Stimulated activated CD4-positive, alpha-beta T cell treated with anti-CD3 and anti-CD28 coated beads, Interleukin-1b, Interleukin-23, amount 100 ng/mL, for 48 hours (primary cell): ENCODE data around the gene WEE2.
A peak's percentile ranks its signal among the peaks of the same experiment; 100 is the strongest.

Experiments used
- DNase-seq: peaks from one replicate; pipeline ENCODE4 v3.0.0-alpha.2; 2020

WEE2 gene

GRCh38 chr7:141691961-141692360 lies 16.2 kb upstream of the WEE2 start:
- DNase-seq: no peak

- DNase-seq: no peak
Measured at GRCh38 chr7:141693082-141693481, 15.1 kb upstream of the WEE2 start.

GRCh38 chr7:141695803-141696289 lies 12.3 kb upstream of the WEE2 start:
- DNase-seq: no peak

- DNase-seq: no peak
Measured at GRCh38 chr7:141696348-141696747, 11.8 kb upstream of the WEE2 start.

GRCh38 chr7:141697211-141697871 lies 10.8 kb upstream of the WEE2 start:
- DNase-seq: no peak

- no peak for DNase-seq
Measured at GRCh38 chr7:141698247-141699015, 9.7 kb upstream of the WEE2 start.

GRCh38 chr7:141699860-141700259 lies 8.3 kb upstream of the WEE2 start:
- DNase-seq: no peak

GRCh38 chr7:141700296-141700847 lies 7.8 kb upstream of the WEE2 start:
- no peak for DNase-seq

- no peak for DNase-seq
Measured at GRCh38 chr7:141700848-141701371, 7.2 kb upstream of the WEE2 start.

GRCh38 chr7:141701489-141702046 lies 6.6 kb upstream of the WEE2 start:
- DNase-seq: peak; percentile 58

- DNase-seq: peak; percentile 23
Measured at GRCh38 chr7:141702047-141702567, 6.0 kb upstream of the WEE2 start, which contains the start of gene DENND11. TSS of gene DENND11 (minus strand) at chr7:141702166. CDS start at chr7:141702153, 13 bp downstream.

GRCh38 chr7:141702892-141703291 lies 5.3 kb upstream of the WEE2 start:
- DNase-seq: no peak

- DNase-seq: no peak
Measured at GRCh38 chr7:141704112-141704511, 4.0 kb upstream of the WEE2 start.

- no peak for DNase-seq
Measured at GRCh38 chr7:141704741-141705140, 3.4 kb upstream of the WEE2 start.

- DNase-seq: no peak
Measured at GRCh38 chr7:141706239-141707064, 1.7 kb upstream of the WEE2 start.

GRCh38 chr7:141709318-141709717 lies 1.2 kb downstream of the WEE2 start:
- DNase-seq: no peak

GRCh38 chr7:141709749-141710148 lies 1.6 kb downstream of the WEE2 start:
- no peak for DNase-seq

- DNase-seq: no peak
Measured at GRCh38 chr7:141710301-141710700, 2.1 kb downstream of the WEE2 start.

- DNase-seq: no peak
Measured at GRCh38 chr7:141712603-141713255, 4.6 kb downstream of the WEE2 start.

- no peak for DNase-seq
Measured at GRCh38 chr7:141713890-141714289, 5.7 kb downstream of the WEE2 start.

- no peak for DNase-seq
Measured at GRCh38 chr7:141714571-141714970, 6.4 kb downstream of the WEE2 start.

- no peak for DNase-seq
Measured at GRCh38 chr7:141715018-141715417, 6.9 kb downstream of the WEE2 start.
